GM10248 (cell line): Measurements from ENCODE around the gene BBIP1.

ENCODE experiments used
- CTCF ChIA-PET: fragments of 300-600 bp; sonication (Branson Sonifier 250); formaldehyde crosslinking; extraction: SDS; loops from one replicate; lab custom pipeline; 2021; ENCODE audit warnings: antibody characterized with exemption; lab: Yijun Ruan, JAX
- POLR2A ChIA-PET: fragments of 350-650 bp; sonication (Branson Sonifier 250); formaldehyde crosslinking; extraction: SDS; loops from one replicate; lab custom pipeline; 2020; ENCODE audit warnings: antibody characterized with exemption; lab: Yijun Ruan, JAX
- DNase-seq: peaks from one replicate; pipeline ENCODE4 v3.0.0; 2012; ENCODE audit errors: extremely low spot score
- TF ChIP-seq, protein P1 (sequence below): IDR thresholded peaks from 2 replicates; pipeline ENCODE4 v1.5.1; 2012; ENCODE audit warnings: mild to moderate bottlenecking, low read depth; ENCODE audit errors: extremely low read depth, missing control alignments, control extremely low read depth

The BBIP1 gene

DNA sequence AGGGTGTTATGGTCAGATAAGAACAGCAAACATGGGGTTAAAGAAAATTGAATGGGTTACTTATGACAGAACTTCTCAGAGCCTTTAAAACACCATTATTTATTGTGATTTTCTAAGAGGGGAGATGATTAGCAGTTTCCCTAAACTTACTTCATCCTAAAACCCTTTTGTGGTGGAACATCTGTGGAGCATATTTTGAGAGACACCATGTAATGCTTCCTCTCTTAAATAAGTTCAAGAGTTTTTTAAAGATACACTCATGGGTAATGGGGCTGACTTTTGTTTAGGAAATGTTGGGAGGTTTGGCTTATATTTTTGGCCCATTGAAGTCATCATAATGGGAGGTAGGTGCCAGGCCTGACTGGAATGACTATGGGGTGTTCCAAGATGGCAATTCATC lies 55.6 kb downstream of the BBIP1 start:
- no peak for DNase-seq
- CTCF ChIA-PET: interaction anchor here (6.8 kb wide), 1 partner anchor 19 kb away, joined by 58 read pairs; no protein-coding TSS in a partner anchor
- TF ChIP-seq, protein P1, sequence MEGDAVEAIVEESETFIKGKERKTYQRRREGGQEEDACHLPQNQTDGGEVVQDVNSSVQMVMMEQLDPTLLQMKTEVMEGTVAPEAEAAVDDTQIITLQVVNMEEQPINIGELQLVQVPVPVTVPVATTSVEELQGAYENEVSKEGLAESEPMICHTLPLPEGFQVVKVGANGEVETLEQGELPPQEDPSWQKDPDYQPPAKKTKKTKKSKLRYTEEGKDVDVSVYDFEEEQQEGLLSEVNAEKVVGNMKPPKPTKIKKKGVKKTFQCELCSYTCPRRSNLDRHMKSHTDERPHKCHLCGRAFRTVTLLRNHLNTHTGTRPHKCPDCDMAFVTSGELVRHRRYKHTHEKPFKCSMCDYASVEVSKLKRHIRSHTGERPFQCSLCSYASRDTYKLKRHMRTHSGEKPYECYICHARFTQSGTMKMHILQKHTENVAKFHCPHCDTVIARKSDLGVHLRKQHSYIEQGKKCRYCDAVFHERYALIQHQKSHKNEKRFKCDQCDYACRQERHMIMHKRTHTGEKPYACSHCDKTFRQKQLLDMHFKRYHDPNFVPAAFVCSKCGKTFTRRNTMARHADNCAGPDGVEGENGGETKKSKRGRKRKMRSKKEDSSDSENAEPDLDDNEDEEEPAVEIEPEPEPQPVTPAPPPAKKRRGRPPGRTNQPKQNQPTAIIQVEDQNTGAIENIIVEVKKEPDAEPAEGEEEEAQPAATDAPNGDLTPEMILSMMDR: no peak
- POLR2A ChIA-PET: no interaction called here

DNA sequence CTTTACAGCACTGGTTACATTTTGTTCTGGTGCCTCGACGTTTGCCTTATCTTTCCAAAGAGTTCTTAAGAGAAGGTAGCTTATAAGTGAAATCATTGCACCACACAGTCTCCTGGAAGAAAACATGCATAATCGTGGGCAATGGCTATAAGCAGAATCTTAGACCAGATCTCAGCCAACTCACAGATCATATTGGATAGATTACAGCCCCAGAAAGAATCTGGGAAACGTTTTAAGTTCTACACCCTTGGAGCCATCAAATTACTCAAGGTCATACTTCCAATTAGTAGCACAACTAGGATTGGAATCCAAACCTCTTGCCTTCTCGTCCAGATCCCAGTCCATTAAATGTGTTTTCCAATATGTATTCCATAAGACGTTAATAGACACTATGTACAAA lies 56.0 kb downstream of the BBIP1 start:
- TF ChIP-seq, protein P1: no peak
- ChIA-PET CTCF (interaction anchor here (1.7 to 6.8 kb wide), 2 partner anchors 19 to 117 kb away, joined by 5 to 58 read pairs; no protein-coding TSS in a partner anchor), POLR2A (no interaction called here)
- DNase-seq: no peak

DNA sequence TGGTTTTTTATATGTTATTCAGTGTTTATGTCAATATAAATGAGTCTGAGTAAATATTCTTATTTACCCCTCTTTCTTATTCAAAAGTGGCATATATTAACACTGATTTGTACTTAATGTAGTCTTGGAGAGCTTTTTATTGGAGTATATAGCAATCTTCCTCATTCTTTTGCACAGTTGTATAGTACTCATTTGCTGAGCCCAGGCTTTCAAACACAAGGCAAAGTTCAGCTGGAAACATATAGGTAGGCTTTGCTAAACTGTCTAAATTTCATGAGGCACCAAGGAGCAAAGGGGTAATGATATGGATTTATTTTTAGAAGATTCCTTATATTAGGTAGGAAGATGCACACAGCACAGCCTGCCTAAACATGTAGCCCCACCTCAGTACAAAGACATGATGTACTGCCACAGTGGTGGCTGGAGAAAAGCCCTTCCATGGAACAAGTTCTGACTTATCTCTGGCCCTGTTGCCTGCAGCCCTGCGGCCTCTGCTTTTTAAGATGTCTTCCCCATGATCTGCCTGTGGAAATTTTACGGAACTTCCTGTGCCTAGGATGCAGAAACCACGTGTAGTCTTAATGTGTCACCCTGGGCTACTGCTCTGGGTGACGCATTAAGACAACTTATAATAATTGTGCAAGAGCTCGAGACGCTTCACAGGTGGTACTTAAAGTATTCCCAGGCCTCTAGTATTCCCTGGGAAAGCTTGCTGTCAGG lies 56.9 kb downstream of the BBIP1 start:
- POLR2A ChIA-PET: interaction anchor here (1.7 kb wide), 1 partner anchor 9 kb away, joined by 5 read pairs; the partner anchor contains the start of gene PDCD4
- TF ChIP-seq, protein P1: no peak
- CTCF ChIA-PET: interaction anchor here (0.9 to 6.8 kb wide), 5 partner anchors 9 to 116 kb away, joined by 3 to 58 read pairs (median 5); no protein-coding TSS in a partner anchor
- no peak for DNase-seq

DNA sequence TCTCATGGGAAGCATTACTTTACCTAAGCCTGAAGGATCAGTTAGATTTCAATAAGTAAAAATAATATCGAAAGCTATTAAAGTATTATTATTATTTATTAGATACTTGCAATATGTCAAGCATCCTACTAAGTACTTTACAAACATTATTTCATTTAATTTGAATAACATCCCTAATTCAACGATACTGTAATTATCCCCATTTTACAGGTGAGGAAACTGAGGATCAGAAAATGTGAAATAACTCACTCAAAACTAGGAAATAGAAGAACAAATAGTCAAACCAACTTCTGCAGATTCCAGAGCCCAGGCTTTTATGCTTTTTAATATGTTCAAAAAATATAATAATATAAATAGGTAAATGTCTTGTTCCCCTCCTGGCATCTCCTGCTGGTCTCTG lies 57.5 kb downstream of the BBIP1 start:
- ChIA-PET CTCF (interaction anchor here (0.9 to 6.8 kb wide), 6 partner anchors 9 to 115 kb away, joined by 3 to 58 read pairs (median 6); no protein-coding TSS in a partner anchor), POLR2A (interaction anchor here (1.7 kb wide), 1 partner anchor 10 kb away, joined by 5 read pairs; the partner anchor contains the start of gene PDCD4)
- DNase-seq: no peak
- TF ChIP-seq, protein P1: no peak

DNA sequence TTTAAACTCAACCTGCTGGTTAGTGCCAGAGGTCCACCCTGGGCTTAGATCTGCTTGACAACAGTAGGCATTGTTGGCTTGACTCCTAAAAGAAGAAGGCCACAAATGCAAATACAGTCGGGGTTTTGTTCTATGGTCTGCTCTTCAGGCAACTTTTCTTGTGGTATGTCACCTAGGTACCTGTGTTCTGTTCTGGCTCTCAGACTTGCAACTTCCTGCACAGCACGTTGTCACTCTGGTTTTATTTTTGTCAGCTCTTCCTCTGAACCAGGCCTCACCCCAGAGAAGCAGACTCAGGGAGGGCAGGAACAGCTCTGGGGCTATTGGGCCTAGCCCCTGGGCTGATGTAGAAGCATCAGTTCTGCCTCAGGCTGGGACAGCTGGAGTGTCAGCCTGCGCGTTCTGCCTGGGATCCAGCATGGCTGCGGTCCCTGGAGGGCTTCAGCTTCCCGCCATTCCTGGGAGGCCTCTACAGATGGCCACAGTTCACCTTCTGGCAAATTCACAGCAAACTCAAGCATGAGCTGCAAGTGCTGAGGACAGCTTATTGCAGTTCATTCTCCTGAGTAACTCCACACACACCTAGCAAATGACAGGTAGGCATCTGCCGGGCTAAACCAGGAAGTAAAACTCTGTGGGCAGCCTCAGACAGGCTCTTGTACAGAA lies 58.3 kb downstream of the BBIP1 start:
- ChIA-PET POLR2A (interaction anchor here (1.5 to 1.7 kb wide), 2 partner anchors 11 to 59 kb away, joined by 4 to 5 read pairs; partner anchors contain the start of genes BBIP1, PDCD4 and SHOC2), CTCF (interaction anchor here (0.9 to 6.8 kb wide), 7 partner anchors 8 to 58 kb away, joined by 3 to 58 read pairs (median 3); no protein-coding TSS in a partner anchor)

More for the DNA sequence above, 58.3 kb downstream of the BBIP1 start:
- TF ChIP-seq, protein P1: no peak
- no peak for DNase-seq
